HUES48 (cell line): Measurements from ENCODE around the gene PPP4R2.

ENCODE experiments used
- H3K27ac ChIP-seq: one replicate; pipeline ENCODE4 v1.7.0; 2013; ENCODE audit warnings: low read depth, low read length, inconsistent platforms
- H3K27me3 ChIP-seq: 2 replicates; pipeline ENCODE4 v1.6.1; 2013; ENCODE audit warnings: mild to moderate bottlenecking, low read length; ENCODE audit not compliant: control insufficient read depth, insufficient read depth
- H3K36me3 ChIP-seq: 2 replicates; pipeline ENCODE4 v1.6.1; 2013; ENCODE audit warnings: low read length; ENCODE audit not compliant: control insufficient read depth, insufficient read depth
- H3K4me1 ChIP-seq: 2 replicates; pipeline ENCODE4 v1.6.1; 2013; ENCODE audit warnings: mild to moderate bottlenecking, low read length; ENCODE audit not compliant: control insufficient read depth, insufficient read depth
- H3K4me3 ChIP-seq: 2 replicates; pipeline ENCODE4 v1.5.1; 2013; ENCODE audit warnings: mild to moderate bottlenecking, low read depth, low read length
- H3K9ac ChIP-seq: 2 replicates; pipeline ENCODE4 v1.6.1; 2013; ENCODE audit warnings: mild to moderate bottlenecking, low read depth, low read length, moderate library complexity
- H3K9me3 ChIP-seq: 2 replicates; pipeline ENCODE4 v1.6.1; 2013; ENCODE audit warnings: low read length; ENCODE audit not compliant: control insufficient read depth, insufficient read depth

The PPP4R2 gene

DNA sequence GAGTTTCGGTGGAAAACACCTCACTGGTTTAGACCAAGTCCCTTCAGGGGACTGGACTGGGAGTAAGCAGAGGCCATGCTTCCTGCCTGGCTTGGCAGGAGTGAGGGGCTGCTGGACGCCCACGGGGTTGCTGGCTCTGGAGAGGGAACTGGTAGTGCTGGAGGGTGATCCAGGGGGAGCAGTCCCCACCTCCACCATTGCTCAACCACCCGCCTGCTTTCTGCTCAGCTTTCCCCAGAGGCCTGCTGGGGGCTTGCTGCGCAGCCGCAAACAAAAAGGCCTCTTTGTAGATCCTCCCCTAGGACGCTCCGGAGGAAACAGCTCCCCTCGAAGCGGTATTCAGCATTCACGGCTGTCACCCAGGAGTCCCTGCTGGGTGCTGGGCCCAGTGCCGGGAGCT, 98.3 kb downstream of the PPP4R2 start:
- no peaks in the 10 kb centered on the region for H3K9me3 ChIP-seq
- no peak overlapping the region for H3K4me3 ChIP-seq
- peaks cover 15% of the 10 kb centered on the region; the same call in 1 of the 2 replicates for H3K4me1 ChIP-seq
- no peaks in the 10 kb centered on the region for H3K36me3 ChIP-seq
- H3K27me3 ChIP-seq = no peaks in the 10 kb centered on the region
- H3K9ac ChIP-seq = no peak overlapping the region; the same call in 1 of the 2 replicates
- peak overlapping the region; percentile 90 for H3K27ac ChIP-seq

DNA sequence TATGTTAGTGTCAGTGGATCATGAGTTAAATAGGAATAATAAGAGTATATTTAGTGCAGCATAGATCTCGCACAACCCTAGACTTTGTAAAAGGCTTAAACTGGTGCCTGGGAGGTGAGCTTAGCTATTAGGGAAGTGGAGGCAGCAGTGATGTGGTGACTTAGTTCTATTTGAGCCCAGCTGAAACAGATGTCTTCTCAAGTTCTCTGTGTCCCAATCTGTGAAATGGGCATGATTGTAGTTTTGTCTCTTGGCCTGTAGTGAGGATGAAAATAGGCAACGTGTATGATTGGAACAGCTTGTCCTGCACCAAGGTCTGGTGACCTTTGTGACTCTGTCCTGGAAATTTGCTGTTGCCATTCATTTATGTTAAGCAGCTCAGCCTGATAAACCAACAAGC, 99.6 kb downstream of the PPP4R2 start:
- H3K9me3 ChIP-seq = no peaks in the 10 kb centered on the region
- no peak overlapping the region for H3K27ac ChIP-seq
- no peak overlapping the region for H3K4me3 ChIP-seq
- peaks cover 19% of the 10 kb centered on the region; the same call in 1 of the 2 replicates for H3K4me1 ChIP-seq
- H3K9ac ChIP-seq = no peak overlapping the region
- no peaks in the 10 kb centered on the region for H3K27me3 ChIP-seq
- H3K36me3 ChIP-seq = no peaks in the 10 kb centered on the region

DNA sequence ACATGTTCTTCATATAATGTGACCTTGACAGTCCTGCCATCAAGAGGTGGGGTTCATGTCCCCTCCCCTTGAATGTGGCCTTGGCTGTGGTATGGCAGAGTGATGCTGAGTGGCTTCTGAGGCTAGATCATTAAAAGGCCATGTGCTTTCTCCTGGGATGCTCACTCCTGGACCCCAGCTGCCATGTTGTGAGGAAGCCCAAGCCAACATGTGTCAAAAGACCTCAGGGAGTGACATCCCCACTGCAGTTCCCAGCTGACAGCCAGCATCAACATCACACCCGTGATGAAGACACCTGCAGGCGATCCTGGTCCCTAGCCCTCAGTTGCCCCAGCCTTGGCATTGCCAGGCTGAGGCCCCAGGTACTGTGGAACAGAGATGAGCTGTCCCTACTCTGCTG, 101.4 kb downstream of the PPP4R2 start:
- H3K4me1 ChIP-seq = peaks cover 19% of the 10 kb centered on the region; the same call in 1 of the 2 replicates
- no peaks in the 10 kb centered on the region for H3K36me3 ChIP-seq
- H3K27ac ChIP-seq = no peak overlapping the region
- H3K4me3 ChIP-seq = no peak overlapping the region
- H3K9ac ChIP-seq = no peak overlapping the region
- H3K27me3 ChIP-seq = no peaks in the 10 kb centered on the region
- H3K9me3 ChIP-seq = no peaks in the 10 kb centered on the region

DNA sequence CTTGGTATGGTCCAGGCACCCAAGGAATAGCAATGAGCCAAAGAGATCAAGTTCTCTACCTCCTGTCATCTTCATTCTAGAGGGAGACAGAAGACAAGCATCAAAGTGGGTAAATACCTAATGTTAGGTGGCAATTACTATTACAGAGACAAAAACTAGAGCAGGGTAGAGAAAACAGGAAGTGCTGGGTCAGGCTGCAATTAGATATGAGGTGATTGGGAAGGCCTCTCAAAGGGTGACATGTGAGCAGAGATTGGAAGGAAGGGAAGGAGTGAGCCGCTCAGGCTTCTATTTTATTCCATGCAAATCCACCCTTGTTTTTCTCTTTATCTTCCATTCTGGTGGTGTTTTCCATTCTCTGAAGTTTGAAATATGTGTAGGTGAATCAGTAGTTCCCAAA, 102.3 kb downstream of the PPP4R2 start:
- Histone ChIP-seq H3K9me3 (no peaks in the 10 kb centered on the region), H3K27ac (no peak overlapping the region)

DNA sequence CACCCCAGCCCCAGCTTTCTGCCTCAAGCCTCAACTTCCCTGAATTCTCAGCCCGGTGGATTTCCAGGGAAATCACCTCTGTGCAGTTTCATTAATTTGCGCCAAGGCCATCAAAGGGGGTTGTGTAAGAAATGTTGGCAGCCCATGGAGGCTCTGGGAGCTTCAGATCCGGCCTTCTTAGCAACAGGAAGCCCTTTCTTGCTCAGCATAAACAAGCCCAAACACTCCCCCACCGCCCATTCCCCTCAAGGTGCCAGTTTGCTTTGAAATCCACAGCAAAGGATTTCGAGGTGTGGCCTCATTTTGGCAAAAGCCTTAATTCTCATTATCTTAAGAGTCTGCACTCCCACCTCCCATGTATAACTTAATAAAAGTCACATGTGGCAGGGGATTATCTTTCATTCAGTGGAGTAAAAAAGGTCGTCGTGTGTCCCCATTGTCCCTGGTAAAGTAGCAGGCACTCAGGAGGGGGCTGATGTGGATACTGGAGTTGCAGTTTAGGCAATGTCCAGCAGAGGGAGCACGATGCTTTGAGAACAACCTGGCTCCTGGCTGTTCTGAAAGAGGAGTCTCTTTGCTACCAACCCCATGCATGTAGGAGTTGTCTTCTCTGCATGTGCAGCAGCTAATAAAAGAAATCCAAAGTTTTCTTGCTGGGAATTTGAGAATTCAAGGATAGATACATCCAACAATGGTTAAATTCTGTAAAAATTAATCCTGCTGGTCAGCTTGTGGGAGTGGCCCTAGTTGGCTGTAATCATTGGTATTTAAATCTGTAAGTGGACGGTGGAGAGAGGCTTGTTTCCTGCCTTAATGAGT, 104.3 kb downstream of the PPP4R2 start:
- Histone ChIP-seq H3K4me3 (no peak overlapping the region), H3K9me3 (no peaks in the 10 kb centered on the region), H3K36me3 (no peaks in the 10 kb centered on the region), H3K9ac (no peak overlapping the region), H3K27me3 (no peaks in the 10 kb centered on the region), H3K4me1 (peaks cover 3% of the 10 kb centered on the region; the same call in 1 of the 2 replicates), H3K27ac (no peak overlapping the region)

More for the DNA sequence above, 102.3 kb downstream of the PPP4R2 start:
- Histone ChIP-seq H3K9ac (no peak overlapping the region), H3K36me3 (no peaks in the 10 kb centered on the region), H3K4me1 (peaks cover 19% of the 10 kb centered on the region; the same call in 1 of the 2 replicates), H3K4me3 (no peak overlapping the region), H3K27me3 (no peaks in the 10 kb centered on the region)

DNA sequence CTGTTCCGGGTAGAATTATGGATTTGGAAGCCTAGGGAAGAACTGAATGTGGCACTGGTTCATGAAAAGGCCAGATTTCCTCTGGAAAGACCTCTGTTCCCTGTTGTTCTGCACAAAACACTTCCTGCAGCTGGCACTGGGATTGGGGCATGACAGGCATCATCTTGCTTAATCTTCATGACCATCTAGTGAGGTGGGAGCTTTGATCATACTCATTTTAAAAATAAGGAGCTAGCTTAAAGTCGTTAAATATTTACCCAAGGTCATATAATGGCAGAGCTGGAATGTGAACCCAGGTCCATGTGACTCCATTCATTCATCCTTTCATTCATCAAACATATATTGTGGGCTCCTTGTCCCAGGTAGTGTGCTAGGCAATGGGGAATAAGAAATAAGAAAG, 105.3 kb downstream of the PPP4R2 start:
- H3K27me3 ChIP-seq = no peaks in the 10 kb centered on the region
- no peak overlapping the region for H3K4me3 ChIP-seq
- H3K36me3 ChIP-seq = no peaks in the 10 kb centered on the region
- H3K27ac ChIP-seq = no peak overlapping the region
- H3K9me3 ChIP-seq = no peaks in the 10 kb centered on the region
- peaks cover 3% of the 10 kb centered on the region; the same call in 1 of the 2 replicates for H3K4me1 ChIP-seq
- no peak overlapping the region for H3K9ac ChIP-seq

DNA sequence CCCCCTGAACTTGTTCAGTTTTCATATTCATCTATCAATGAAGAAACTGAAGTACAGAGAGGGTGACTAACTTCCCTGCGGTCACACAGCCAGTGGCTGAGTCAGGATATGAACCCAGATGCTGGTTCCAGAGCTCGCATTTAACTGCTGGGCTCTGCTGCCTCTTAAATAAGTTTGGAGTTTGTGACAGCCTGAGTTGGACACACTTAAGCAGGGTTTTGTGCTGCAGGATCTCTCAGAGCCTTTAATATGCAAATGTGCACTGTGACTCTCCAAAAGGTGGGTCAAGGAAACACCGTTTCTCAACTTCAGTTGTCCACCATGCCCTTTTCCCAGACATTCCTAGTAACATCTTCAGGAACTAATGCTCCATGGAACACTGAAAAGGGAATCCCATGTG, 110.6 kb downstream of the PPP4R2 start:
- Histone ChIP-seq H3K9me3 (no peaks in the 10 kb centered on the region), H3K36me3 (no peaks in the 10 kb centered on the region), H3K4me3 (no peak overlapping the region), H3K9ac (no peak overlapping the region), H3K4me1 (no peaks in the 10 kb centered on the region), H3K27me3 (no peaks in the 10 kb centered on the region), H3K27ac (no peak overlapping the region)

DNA sequence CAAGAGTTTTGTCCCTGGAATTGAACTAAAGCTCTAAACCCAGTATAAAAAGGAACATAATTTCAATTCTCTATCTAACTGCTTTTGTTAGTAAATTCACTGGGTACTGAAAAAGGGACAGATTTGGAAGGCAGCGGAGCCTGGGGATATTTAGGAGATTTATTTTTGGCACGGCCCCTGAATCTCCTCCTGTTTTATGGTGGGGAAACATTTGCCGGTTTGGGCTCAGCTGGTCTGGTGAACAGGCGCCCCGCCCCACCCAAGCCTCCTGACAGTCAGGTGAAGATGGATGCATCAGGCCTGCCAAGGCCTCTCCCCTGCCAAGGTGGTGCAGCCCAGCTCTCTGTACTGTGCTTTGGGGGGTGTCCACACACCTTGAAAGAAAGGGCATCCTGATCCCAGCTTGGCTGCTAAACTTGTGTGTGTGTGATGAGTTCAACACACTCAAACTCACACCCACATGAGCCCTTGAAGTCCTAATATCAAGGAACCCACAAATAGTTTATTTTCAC, 111.1 kb downstream of the PPP4R2 start:
- no peak overlapping the region for H3K27ac ChIP-seq
- no peaks in the 10 kb centered on the region for H3K4me1 ChIP-seq
- no peak overlapping the region for H3K9ac ChIP-seq
- no peak overlapping the region for H3K4me3 ChIP-seq
- H3K9me3 ChIP-seq = no peaks in the 10 kb centered on the region
- H3K36me3 ChIP-seq = no peaks in the 10 kb centered on the region
- H3K27me3 ChIP-seq = no peaks in the 10 kb centered on the region

DNA sequence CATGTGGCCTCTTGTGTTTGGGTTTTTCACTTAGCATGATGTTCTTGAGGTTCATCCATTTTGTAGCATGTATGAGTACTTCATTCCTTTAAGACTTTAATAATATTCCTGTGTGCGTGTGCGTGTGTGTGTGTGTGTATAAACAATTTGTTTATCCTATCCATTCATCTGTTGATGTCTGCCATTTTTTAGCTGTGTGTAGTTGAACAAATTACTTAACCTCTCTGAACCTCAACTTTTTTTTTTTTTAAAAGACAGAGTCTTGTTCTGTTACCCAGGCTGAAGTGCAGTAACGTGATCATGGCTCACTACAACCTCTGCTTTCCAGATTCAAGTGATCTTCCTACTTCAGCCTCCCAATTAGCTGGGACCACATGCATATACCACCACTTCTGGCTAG, 112.1 kb downstream of the PPP4R2 start:
- H3K36me3 ChIP-seq = no peaks in the 10 kb centered on the region
- no peak overlapping the region for H3K4me3 ChIP-seq
- no peaks in the 10 kb centered on the region for H3K4me1 ChIP-seq
- no peak overlapping the region for H3K27ac ChIP-seq
- no peaks in the 10 kb centered on the region for H3K9me3 ChIP-seq
- H3K9ac ChIP-seq = no peak overlapping the region
- H3K27me3 ChIP-seq = no peaks in the 10 kb centered on the region

DNA sequence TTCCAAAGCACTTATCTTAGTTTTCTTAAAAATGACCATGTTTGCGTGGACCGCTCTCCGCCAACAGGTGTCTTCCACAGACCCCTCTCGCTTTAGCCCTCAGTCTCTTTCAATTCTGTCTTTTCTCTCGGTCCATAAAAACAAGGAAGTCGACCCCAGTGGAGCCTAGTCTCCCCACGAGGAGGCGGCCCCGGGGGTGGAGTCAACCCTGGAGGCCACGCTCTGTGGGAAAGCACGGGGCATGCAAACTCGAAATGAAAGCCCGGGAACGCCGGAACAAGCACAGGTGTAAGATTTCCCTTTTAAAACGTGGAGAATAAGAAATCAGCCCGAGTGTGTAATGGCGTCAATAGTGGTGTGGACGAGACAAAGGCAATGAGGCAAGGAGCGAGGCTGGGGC, 113.9 kb downstream of the PPP4R2 start:
- Histone ChIP-seq H3K27me3 (no peaks in the 10 kb centered on the region), H3K27ac (no peak overlapping the region), H3K4me3 (no peak overlapping the region), H3K36me3 (no peaks in the 10 kb centered on the region), H3K9ac (no peak overlapping the region), H3K9me3 (no peaks in the 10 kb centered on the region), H3K4me1 (no peaks in the 10 kb centered on the region)

DNA sequence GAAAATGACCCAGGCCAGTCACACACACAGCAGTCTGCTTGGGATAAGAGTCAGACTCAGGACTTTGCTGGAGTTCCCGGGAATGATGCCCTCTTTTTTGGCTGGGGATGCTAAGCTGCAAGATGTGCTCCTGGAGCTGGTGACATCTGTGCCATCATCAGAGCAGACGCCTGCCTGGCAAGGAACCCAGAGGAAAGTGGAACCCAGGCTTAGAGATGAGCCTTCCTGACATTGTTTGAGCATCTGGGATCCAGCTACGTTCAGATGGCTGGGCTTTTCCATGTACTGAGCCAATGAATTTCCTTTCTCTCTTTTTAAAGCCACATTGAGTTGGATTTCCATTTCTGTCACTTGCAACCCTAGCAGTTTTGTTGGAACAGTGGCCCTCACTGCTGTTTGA, 118.1 kb downstream of the PPP4R2 start:
- no peak overlapping the region for H3K27ac ChIP-seq
- H3K27me3 ChIP-seq = no peaks in the 10 kb centered on the region
- no peaks in the 10 kb centered on the region for H3K9me3 ChIP-seq
- no peaks in the 10 kb centered on the region for H3K4me1 ChIP-seq
- no peak overlapping the region for H3K4me3 ChIP-seq
- H3K9ac ChIP-seq = no peak overlapping the region
- H3K36me3 ChIP-seq = no peaks in the 10 kb centered on the region
